Smooth muscle cell of the brain vasculature (primary cell): Measurements from ENCODE around the gene STYXL1.

Experiments
- DNase-seq: peaks from one replicate; pipeline ENCODE4 v3.0.0-alpha.2; 2012; ENCODE audit warnings: low read depth, low spot score

STYXL1 gene

GRCh38 chr7:75957021-75957736 is 90.6 kb downstream of the STYXL1 start:
- no peak for DNase-seq

- no peak for DNase-seq
These were observed 92.4 kb downstream of the STYXL1 start for GRCh38 chr7:75955331-75955955.

- no peak for DNase-seq
These were observed 93.9 kb downstream of the STYXL1 start for GRCh38 chr7:75953931-75954330.

GRCh38 chr7:75953431-75953830 is 94.4 kb downstream of the STYXL1 start:
- no peak for DNase-seq

GRCh38 chr7:75951506-75951905 is 96.3 kb downstream of the STYXL1 start:
- no peak for DNase-seq

GRCh38 chr7:75950111-75950681 is 97.6 kb downstream of the STYXL1 start:
- DNase-seq, result no peak

- no peak for DNase-seq
These were observed 99.6 kb downstream of the STYXL1 start for GRCh38 chr7:75948179-75948578.
